NCI-H524 treated with DMSO at 0.1 percent for 48 hours (cell line): ENCODE measurements around the gene INPP5D.
"Not testable (repeated sequence)": the region's sequence is repeated elsewhere in the genome, so short reads cannot be mapped to it uniquely, and the experiment has no call there.

Source experiments
- DNase-seq: peaks from one replicate; lab custom pipeline; 2025; lab: John Stamatoyannopoulos, UW

The INPP5D gene

DNA sequence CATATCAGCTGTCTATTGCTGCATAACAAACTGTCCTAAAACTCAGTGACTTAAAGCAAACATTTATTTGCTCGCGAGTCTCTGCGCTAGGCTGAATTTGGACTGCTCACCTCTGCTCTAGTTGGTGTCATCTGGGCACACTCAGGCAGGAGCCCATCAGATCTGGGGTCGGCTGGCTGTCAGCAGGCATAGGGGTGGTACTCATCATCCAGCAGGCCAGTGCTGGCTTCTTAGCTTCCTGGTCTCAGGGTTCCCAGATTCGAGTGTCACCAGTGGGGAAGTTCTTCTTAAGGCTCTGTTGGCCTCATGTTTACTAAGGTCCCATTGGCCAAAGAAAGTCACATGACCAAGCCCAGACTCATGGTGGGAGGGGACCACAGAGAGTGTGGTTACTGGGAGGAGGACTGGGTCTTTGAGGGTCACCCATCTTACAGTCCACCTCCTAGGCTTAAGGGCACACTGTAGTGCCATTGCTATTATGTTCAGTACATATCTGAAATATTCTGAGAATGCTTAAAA is 119.8 kb downstream of the INPP5D start:
- DNase-seq: no peak

DNA sequence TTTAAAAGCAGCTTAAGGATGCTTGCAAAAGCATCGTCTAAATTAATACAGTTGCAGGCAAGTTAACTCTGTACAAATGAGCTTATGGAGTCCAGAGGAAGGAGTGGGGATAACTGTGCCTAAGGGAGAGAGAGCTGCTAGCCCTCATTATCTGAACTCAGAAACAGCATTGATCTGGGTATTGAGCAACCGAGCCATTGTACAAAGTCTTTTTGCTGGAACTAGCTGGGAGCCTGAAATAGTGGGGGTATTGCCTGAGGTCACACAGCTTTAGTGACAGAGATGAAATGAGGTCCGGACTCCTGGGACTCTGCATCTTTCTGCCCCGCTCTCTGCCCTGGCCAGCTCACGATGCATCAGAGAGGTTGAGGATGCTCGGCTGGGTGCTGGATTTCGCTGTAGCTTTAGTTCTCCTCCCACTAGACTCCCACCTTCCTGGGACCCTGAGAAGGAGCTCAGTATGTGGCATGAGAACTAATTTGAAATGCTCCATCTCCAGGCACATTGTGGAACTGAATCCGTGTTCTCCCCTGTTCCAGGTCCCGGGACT is 123.8 kb downstream of the INPP5D start:
- no peak for DNase-seq

DNA sequence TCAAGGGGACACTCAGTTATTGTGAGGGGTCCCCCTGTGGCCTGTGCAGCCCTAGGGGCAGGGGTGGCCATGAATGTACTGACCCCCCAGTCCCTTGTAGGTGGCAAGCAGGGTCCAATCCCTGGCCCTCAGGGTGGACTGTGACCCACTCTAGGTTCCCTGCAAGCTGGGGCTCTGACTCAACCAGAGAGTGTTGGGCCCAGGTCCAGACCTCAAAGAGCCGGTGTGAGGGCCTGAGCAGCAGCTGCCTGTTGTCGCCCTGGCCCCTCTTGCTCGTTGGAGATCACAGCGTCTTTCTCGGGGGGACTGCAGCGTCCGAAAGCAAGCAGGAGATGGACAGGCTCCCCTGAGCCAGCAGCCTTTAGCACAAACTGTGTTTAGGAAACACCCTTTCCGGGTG is 124.5 kb downstream of the INPP5D start:
- DNase-seq: no peak

DNA sequence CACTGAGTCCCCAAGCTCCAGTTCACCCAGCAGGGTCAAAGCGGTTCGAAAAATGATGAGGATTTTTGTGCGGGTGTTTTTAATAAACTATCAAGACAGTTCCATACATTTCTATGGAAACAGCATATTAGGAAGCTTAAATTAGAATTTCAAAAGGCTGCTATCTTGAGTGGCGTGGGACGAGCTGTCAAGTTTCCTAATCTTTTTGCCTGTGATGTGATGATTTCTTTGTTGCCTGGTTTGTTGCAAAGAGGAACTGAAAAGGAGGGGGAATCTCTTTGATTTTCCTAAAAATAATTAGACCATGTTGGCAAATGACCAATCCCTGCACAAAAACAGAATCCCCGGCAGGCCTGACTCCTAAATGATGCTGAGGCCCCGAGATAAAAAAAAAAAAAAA is 125.2 kb downstream of the INPP5D start:
- DNase-seq: no peak

DNA sequence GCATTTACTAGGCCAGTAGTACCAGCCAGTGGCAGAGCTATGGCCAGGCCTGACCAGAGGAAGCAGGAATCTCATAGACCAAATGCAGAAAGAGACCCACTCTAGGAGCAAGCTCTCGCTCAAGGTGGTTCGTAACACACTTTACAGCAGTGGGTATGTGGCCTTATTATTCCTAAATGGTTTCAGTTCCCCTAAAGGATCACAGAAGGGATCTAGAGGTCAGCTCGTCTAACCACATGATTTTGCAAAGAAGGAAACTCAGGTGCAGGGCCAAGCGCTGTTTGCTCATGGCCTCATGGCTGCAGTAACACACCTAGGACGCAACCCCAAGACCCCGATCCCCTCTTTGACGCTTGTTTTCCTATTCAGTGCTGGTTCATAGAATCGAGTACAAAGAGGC is 125.8 kb downstream of the INPP5D start:
- no peak for DNase-seq

DNA sequence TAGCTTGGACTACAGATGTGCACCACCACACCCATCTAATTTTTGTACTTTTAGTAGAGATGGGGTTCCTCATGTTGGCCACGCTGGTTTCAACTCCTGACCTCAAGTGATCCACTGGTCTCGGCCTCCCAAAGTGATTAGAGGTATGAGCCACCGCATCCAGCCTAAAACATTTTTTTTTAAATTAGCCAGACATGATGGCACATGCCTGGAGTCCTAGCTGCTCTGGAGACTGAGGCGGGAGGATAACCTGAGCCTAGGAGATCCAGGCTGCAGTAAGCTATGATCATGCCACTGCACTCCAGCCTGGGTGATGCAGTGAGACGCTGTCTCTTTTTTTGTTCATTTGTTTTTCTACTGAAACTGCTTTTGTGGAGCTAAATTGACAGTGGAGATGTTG is 126.7 kb downstream of the INPP5D start:
- DNase-seq: no peak

DNA sequence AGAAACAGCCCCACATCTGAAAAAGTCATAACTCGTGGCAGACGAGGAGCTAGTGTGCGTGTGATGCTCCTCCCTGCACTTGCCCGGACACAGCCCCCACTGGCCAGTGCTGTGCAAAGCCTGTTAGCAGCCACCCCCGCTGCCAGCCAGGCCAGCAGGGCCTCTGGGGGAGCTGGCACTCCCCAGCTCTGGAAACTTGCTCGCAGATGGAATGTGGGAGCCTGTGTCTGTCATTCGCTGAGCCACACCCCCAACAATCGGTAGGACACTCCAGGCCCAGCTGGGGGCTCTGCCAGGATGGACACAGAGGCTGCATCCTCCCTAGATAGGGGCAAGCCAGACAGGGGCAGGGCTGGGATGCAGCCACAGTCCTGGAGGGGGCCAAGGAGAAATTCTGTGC is 128.9 kb downstream of the INPP5D start:
- DNase-seq: no peak

DNA sequence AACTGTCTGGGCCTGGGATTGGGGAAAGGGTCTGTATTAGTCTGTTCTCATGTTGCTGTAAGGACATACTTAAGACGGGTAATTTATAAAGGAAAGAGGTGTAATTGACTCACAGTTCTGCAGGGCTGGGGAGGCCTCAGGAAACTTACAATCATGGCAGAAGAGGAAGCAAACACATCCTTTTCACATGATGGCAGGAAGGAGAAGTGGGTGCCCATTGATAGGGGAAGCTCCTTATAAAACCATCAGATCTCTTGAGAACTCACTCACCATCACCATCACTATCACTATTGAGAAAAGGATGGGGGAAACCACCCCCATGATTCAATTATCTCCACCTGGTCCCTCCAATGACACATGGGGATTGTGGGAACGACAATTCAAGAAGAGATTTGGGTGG is 130.9 kb downstream of the INPP5D start:
- not testable (repeated sequence) for DNase-seq

DNA sequence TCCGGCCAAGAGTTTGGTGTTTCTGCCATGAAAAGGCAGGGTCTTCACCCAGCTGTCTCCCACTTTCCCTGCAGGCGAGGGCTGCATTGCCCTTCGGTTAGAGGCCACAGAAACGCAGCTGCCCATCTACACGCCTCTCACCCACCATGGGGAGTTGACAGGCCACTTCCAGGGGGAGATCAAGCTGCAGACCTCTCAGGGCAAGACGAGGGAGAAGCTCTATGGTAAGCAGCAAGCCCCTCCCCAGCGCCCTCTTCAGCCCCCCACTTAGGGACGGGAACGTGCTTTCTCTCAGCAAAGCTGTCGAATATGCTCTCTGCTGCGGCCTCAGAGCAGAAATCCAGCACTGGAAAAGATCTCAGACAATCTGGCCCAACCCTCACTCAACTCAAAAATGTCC is 133.6 kb downstream of the INPP5D start:
- no peak for DNase-seq

DNA sequence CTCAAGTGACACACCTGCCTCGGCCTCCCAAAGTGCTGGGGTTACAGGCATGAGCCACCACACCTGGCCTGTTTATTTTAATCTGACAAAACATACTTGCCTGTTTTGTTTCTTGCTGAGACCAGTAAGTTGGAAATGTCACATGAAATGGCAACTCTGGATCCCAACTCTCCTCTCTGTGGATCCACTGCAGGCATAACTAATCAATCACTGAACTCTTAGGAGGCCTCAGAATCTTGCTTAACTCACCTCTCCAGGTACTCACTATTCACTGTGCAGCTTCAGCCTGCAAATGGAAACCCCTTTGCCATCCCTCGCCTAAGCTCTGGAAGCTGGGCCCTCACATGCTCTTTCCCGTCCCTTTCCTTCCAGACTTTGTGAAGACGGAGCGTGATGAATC is 134.9 kb downstream of the INPP5D start:
- DNase-seq: no peak

DNA sequence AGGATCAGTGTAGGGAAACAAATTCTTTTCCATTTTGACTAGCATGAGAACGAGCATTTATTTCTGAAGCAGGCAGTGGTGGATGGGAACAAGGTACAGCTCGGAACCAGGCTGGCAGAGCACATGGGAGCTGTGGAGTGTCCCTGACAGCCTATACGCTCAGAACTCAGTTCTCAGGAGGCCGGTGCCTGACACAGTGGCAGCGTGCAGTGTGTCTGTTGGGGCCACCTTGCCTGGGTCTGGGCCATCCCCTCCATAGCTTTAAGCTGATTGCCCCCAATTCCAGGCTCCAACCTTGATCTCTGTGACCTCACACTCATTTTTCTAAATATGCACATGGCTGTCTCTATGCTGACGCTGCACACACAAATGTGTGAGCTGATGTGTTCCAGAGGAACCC is 136.9 kb downstream of the INPP5D start:
- DNase-seq: no peak

DNA sequence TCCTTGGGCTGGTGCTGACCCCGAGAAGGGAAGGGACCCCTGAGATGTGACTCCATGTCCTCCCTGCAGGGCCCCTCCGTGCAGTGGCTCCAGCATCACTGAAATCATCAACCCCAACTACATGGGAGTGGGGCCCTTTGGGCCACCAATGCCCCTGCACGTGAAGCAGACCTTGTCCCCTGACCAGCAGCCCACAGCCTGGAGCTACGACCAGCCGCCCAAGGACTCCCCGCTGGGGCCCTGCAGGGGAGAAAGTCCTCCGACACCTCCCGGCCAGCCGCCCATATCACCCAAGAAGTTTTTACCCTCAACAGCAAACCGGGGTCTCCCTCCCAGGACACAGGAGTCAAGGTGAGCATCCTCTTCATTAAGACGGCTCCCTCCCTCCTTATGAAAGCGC is 137.9 kb downstream of the INPP5D start:
- DNase-seq: no peak

DNA sequence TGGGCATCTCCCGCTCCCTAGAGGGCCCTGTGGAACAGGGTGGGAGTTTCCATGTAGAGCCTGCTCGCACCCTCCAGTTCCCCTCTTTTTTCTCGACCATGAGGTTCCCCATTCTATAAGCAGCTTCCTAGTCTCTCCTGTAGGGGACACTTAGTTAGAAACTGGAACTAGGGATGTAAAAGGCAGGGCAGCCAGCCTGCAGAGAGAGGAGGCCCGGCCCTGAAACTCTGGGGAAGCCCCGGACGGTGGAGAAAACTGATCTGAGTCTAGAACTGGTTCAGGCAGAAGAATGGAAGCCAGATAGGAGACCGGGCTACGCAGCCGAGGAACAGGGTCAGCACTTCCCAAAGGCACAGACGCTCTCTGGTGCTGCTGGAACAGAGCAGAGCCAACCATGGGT is 139.7 kb downstream of the INPP5D start:
- no peak for DNase-seq

DNA sequence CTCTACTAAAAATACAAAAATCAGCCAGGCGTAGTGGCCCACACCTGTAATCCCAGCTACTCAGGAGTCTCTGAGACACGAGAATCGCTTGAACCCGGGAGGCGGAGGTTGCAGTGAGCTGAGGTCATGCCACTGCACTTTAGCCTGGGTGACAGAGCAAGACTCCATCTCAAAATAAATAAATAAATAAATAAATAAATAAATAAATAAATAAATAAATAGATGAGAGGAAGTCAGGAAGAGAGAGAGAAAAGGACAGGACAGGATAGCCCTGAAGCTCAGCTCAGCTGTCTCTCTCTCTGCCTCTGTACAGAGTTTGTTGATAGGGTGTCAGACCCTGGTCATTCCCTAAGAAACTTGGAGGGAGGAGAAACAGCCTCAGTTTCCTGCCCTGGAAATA is 140.6 kb downstream of the INPP5D start:
- DNase-seq: not testable (repeated sequence)

DNA sequence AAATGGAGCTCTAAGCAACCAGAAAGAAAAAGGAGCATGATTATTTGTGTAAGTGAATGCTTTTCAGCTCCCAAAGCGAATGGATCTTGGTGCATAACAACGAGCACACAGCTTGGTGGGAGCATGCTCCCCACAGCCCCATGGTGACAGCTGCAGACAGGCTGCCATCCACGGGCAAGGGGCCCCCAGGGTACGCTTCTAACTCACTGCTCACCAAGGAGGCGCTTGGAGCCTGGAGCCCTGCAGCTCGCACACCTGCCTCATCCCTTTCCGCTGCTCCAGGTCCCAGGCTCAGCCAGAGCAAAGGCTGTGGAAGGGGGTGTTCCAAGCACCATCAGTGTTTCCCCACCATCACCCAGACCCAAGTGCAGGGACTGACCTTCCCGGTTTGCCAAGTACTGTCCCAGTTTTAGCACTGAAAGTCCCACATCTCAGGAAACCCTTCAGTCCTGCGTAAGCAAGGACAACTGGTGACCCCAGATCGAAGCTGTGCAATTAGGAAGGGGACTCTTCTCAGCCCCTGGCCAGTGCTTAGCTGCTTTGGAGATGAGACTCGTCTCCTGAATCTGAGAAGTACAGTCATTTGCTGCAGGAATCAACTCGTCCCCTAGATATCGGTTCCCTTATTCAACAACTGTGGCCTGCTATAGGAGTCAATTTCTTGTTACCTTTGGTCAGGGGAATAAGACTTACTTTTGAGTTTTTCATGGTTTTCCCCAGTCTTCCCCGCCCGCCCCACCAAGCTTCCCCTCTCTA is 141.3 kb downstream of the INPP5D start:
- DNase-seq: no peak

DNA sequence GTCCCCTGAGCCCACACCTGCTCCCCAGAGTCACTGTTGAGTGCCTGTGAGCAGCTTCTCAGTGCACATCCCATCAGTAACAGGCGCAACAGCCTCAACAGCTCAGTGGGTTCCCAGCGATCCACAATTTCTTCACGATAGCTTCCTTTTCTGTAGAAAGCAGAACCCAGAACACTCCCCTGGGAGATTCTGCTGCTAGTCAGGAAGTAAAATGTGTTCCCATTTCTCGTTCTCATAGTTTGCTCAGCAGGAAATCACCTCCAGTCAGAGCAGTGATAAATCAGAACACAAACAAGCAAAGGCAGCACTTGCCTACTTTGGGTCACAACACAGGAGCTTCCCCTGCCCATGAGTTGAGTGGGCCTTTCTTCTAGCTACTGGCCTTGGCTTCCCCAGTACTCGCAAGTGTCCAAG is 142.4 kb downstream of the INPP5D start:
- DNase-seq: no peak

DNA sequence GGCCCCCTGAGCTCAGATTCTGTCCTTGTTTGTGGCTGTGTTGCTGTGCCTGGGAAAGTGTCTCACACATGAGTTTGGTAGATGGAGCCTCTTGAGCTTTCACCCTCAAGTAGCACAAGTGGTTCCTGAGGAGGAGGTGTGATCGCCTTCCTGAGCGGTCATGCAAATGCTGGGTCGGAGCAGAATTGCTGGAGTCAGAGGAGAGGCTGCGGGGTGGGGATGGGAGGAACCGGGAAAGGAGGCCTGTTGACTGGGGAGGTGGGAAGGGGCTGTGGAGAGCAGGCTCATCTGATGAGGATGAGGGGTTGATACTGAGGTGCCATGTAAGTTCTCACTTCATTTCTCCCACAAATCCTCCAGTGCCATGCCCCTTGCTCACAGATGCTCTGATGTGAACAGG is 142.9 kb downstream of the INPP5D start:
- DNase-seq: no peak

DNA sequence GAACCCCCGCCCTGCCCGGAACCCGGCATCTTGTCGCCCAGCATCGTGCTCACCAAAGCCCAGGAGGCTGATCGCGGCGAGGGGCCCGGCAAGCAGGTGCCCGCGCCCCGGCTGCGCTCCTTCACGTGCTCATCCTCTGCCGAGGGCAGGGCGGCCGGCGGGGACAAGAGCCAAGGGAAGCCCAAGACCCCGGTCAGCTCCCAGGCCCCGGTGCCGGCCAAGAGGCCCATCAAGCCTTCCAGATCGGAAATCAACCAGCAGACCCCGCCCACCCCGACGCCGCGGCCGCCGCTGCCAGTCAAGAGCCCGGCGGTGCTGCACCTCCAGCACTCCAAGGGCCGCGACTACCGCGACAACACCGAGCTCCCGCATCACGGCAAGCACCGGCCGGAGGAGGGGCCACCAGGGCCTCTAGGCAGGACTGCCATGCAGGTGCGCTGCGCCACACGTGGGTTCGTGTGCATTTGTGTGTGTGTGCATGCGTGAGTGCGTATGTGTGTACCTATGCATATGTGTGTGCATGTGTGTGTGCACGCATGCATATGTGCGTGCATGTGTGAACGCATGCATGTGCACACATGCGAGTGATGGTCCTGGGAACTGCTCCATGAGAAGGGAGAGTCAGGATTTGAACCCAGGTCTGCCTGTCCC is 144.3 kb downstream of the INPP5D start:
- no peak for DNase-seq

DNA sequence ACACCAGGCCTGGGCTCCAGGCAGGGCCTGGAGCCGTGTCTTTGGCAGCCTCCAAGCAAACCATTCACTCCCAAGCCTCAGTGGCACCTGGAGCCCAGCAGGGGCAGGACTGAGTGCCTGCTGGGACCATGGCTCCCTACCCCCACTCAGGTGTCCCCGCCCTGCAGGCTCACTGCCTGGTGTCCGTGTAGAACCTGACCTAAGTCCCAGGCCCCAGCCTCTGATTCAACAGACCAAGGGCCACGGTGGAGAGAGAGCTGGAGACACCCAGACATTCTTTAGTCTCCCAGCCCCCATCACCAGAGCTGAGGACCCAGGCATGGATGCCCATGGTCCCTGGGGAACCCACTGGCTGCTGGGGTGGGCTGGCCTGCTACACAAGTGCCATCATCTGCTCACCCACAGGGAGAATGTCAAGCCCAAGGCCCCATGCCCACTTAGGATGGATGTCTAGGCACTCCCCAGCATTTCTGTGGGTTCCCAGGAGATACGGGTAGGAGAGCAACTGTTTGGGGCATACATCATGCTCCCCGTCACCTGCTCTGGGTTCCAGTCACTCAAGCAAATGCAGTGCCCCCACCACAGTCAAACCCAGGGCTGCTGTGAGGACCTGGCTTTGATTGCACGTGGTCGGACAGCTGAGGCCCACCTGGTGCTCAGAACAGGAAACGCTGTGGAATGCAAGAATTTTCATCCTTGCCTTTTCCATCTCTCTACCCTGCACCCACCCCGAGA is 148.4 kb downstream of the INPP5D start:
- DNase-seq: no peak

DNA sequence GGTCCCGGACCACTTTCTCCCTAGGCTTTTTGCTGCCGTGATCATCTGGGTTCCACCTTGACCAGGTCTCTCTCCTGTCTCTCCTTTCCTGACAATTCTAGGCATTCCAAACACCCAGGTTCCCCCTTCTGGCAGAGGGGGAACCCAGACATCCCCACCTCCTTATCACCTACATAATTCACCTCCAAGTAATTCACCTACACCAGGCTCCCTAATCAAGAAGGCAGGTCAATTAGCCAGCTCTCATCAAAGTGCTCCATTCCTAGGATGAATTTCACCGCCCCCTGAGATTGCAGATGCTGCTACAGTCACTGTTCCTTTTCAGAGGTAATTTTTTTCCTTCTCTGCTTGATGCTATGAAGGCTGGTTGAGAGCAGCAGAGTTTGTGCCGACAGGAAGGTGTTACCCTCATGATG is 149.0 kb downstream of the INPP5D start:
- no peak for DNase-seq

DNA sequence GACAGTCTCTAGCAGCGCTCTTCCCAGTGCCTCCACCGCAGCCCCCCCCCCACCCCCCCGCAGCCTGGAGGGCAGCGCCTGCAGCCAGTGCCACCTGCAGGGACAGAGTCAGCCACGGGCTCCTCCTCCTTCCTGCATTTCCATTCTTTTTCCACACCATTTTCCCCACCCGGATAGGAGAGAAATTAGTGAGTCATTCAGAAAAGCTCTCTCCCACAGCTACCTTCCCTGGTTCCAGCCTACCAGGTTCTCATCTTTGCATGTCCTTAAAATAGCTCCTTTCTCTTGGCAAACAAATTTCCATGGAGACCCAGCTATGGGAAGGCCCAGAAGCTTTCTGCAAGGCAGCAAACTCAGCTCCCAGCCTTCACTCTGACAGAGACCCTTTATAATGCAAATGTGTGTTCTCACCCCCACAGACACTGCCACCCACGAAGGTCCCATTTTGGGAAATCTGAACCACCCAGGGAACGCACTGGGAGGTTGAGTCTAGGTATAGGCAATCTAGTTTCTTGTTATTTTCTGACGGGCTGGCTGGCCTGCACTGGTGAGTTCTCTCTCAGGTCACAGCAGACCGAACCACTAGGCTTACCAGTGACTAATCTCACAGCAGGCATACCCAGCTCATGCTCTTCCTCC is 149.5 kb downstream of the INPP5D start:
- no peak for DNase-seq

DNA sequence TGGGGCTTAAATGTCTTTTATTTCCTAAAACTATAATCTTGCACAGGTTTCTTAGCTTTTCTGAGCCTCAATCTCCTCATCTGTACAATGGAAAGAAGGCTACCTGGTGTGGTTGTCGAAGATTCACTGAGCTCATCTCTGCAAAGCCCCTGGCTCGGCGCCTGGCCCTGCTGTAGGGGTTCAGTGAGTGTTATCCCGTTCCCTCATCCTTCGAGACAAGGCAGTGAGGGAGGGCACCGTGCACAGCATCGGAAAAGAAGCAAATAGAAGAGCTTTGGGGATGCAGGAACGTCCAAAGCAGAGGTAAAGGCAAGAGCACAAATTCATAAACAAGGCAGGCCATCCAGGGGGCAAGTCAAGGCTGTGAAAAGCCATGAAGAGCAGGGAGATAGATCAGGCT is 150.1 kb downstream of the INPP5D start:
- no peak for DNase-seq
